OCI-LY7 (cell line): ENCODE measurements around the gene TTR.

Experiments used
- CTCF ChIP-seq: fragments of 200-600 bp; sonication (generic); conservative IDR thresholded peaks from 2 replicates; pipeline ENCODE4 v1.5.1; 2014; ENCODE audit warnings: mild to moderate bottlenecking, antibody characterized with exemption, low read length, moderate library complexity, mixed read lengths
- EZH2phosphoT487 ChIP-seq: fragments of 200-600 bp; sonication (generic); IDR thresholded peaks from 2 replicates; pipeline ENCODE4 v1.6.1; 2018; ENCODE audit warnings: low read depth, borderline replicate concordance, mild to moderate bottlenecking, mixed run types, antibody characterized with exemption, low read length, moderate library complexity, mixed read lengths

- TF ChIP-seq CTCF (no peak), EZH2phosphoT487 (no peak)
These were observed 11.6 kb downstream of the TTR start for GRCh38 chr18:31603315-31603714.
